HCT116 (cell line): Measurements from ENCODE around the gene SLC41A3.

Experiments used
- CTCF ChIP-seq, 3 experiments: fragments of 200-600 bp in 1 of 3; sonication (generic) in 1 of 3; IDR thresholded peaks in 2 of 3; conservative IDR thresholded peaks in 1 of 3; 2 replicates each; pipeline ENCODE4 v1.5.1; 2012 to 2017; ENCODE audit warnings: low read depth in 2 of 3, low read length in 2 of 3, antibody characterized with exemption in 1 of 3, borderline replicate concordance in 1 of 3, control low read depth in 1 of 3, mild to moderate bottlenecking in 1 of 3, mixed read lengths in 1 of 3, mixed run types in 1 of 3, moderate library complexity in 1 of 3; ENCODE audit not compliant: insufficient read depth in 1 of 3
- POLR2A ChIP-seq: IDR thresholded peaks from 2 replicates; pipeline ENCODE4 v1.7.0; 2011; ENCODE audit warnings: borderline replicate concordance; ENCODE audit not compliant: insufficient read depth, insufficient read length; ENCODE audit errors: extremely low read depth

DNA sequence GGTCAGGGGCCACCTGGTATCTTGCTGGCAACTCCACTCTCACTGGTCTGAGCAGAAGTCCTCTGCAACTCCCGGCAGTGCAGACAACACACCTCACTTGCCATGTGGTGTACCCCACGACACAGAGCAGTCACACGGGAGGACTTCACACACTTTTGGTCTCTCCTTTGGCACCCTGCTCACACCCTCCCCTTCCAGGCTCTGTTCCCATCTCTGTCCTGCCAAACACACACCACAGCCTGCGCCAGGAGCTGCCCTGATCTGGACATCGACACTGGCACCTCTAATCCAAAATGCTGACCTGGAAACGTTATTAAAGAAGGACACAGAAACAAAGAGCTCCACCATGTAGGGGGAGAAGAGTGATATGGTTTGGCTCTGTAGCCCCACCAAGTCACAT is 57.2 kb downstream of the SLC41A3 start:
- no peak for TF ChIP-seq POLR2A
- no peak for TF ChIP-seq CTCF (IDR thresholded peaks at IDR 0.05 in 2 of 3, conservative IDR thresholded peaks at IDR 0.05 in 1 of 3; ENCODE audit: borderline replicate concordance in 1 of 3, insufficient read depth in 1 of 3, low read depth in 2 of 3, low read length in 2 of 3)
